HUES48 (cell line): ENCODE results near the gene ADAMTS6.

Source experiments
- H3K27ac ChIP-seq: one replicate; pipeline ENCODE4 v1.7.0; 2013; ENCODE audit warnings: low read depth, low read length, inconsistent platforms
- H3K27me3 ChIP-seq: 2 replicates; pipeline ENCODE4 v1.6.1; 2013; ENCODE audit warnings: mild to moderate bottlenecking, low read length; ENCODE audit not compliant: control insufficient read depth, insufficient read depth
- H3K36me3 ChIP-seq: 2 replicates; pipeline ENCODE4 v1.6.1; 2013; ENCODE audit warnings: low read length; ENCODE audit not compliant: control insufficient read depth, insufficient read depth
- H3K4me1 ChIP-seq: 2 replicates; pipeline ENCODE4 v1.6.1; 2013; ENCODE audit warnings: mild to moderate bottlenecking, low read length; ENCODE audit not compliant: control insufficient read depth, insufficient read depth
- H3K4me3 ChIP-seq: 2 replicates; pipeline ENCODE4 v1.5.1; 2013; ENCODE audit warnings: mild to moderate bottlenecking, low read depth, low read length
- H3K9ac ChIP-seq: 2 replicates; pipeline ENCODE4 v1.6.1; 2013; ENCODE audit warnings: mild to moderate bottlenecking, low read depth, low read length, moderate library complexity
- H3K9me3 ChIP-seq: 2 replicates; pipeline ENCODE4 v1.6.1; 2013; ENCODE audit warnings: low read length; ENCODE audit not compliant: control insufficient read depth, insufficient read depth

Gene ADAMTS6

DNA sequence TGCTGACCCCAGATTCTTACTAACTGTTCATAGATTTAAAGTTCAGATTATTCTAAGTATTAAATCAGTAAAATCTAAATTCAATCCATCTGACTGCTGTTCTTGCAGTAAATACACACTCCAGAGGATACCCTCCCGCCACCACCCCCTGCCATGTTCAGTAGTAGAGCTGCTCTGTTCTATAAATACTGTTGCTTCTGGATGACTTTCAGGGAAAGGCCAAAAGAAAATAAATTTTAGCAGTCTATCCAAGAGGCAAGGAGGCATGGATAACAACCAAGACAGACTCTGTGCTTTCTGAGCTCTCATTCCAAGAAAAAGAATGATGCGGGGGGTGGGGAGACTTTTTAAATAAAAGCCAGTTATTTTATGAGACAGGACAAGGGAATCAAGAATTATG lies 115.1 kb downstream of the ADAMTS6 start:
- Histone ChIP-seq H3K36me3 (no peaks in the 10 kb centered on the region), H3K4me3 (no peak overlapping the region), H3K27ac (no peak overlapping the region), H3K9me3 (no peaks in the 10 kb centered on the region), H3K9ac (no peak overlapping the region), H3K27me3 (no peaks in the 10 kb centered on the region), H3K4me1 (peaks cover 12% of the 10 kb centered on the region)

DNA sequence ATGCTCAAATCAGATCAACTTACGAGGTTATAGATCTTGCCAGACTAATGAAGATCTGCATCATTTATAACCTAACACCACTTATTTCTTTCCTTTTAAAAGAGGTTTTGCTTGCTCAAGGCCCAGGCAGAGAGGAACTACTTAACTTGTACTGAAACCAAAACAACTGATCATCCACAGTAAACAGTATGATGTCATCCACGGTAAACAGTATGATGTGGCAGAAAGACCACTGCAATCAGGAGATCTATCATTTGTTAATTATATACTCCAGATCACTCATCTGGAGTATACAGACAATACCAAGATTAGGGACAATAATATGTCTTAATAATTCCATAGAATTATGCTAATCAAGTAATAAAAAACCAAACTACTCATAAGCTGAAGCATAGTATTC lies 116.8 kb downstream of the ADAMTS6 start:
- Histone ChIP-seq H3K27ac (no peak overlapping the region), H3K4me1 (peaks cover 12% of the 10 kb centered on the region), H3K27me3 (no peaks in the 10 kb centered on the region), H3K9ac (no peak overlapping the region), H3K4me3 (no peak overlapping the region), H3K9me3 (no peaks in the 10 kb centered on the region), H3K36me3 (no peaks in the 10 kb centered on the region)

DNA sequence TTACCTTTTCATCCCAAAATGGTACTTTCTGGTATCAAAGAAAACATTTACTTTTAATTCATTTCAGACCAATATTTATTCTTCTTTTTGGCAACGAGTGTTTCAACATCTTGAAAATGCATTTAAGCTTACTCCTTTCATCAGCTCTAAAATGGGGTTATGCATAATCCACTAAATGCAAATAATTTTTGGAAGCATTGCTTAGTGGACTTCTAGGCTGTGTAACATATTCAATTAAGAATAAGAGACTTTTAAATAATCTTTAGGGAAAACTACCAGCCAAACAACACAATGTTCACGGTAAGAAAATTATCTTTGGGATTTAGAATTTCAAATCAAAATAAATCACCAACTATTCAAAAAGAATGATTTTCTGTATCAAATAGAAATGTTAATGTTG lies 118.2 kb downstream of the ADAMTS6 start:
- Histone ChIP-seq H3K27me3 (no peaks in the 10 kb centered on the region), H3K9ac (no peak overlapping the region), H3K36me3 (no peaks in the 10 kb centered on the region), H3K4me1 (peaks cover 12% of the 10 kb centered on the region), H3K27ac (no peak overlapping the region), H3K9me3 (no peaks in the 10 kb centered on the region), H3K4me3 (no peak overlapping the region; the same call in 1 of the 2 replicates)

DNA sequence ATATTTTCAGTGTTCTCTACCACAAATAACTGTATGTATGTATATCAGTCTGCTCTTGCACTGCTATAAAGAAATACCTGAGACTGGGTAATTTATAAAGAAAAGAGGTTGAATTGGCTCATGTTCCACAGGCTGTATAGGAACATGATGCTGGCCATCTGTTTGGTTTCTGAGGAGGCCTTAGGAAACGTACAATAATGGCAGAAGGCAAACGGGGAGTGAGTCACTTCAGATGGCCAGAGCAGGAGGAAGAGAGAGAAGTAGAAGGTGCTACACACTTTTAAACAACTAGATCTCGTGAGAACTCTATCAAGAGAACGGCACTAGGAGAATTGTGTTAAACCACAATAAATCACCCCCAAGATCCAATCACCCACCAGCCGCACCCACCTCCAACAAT lies 121.7 kb downstream of the ADAMTS6 start:
- no peaks in the 10 kb centered on the region for H3K27me3 ChIP-seq
- H3K4me1 ChIP-seq = peaks cover 12% of the 10 kb centered on the region
- no peaks in the 10 kb centered on the region for H3K36me3 ChIP-seq
- no peak overlapping the region for H3K9ac ChIP-seq
- H3K9me3 ChIP-seq = no peaks in the 10 kb centered on the region
- no peak overlapping the region for H3K27ac ChIP-seq
- no peak overlapping the region for H3K4me3 ChIP-seq

DNA sequence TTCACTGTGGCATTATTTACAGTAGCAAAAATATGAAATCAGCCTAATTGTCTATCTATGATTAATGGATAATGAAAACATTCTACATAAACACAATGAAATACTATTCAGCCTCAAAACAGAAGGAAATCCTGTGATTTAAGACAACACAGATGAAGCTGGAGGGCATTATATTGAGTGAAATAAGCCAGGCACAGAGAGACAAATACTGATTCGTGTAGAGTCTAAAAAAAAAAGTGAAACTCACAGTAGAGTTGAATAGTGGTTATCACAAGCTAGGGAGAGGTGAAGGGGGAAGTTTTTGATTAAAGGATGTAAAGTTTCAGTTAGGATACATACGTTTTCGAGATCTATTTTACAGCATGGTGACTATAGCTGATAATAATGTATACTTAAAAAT lies 122.2 kb downstream of the ADAMTS6 start:
- Histone ChIP-seq H3K27me3 (no peaks in the 10 kb centered on the region), H3K4me3 (no peak overlapping the region), H3K9ac (no peak overlapping the region), H3K9me3 (no peaks in the 10 kb centered on the region), H3K4me1 (peaks cover 12% of the 10 kb centered on the region), H3K27ac (no peak overlapping the region), H3K36me3 (no peaks in the 10 kb centered on the region)

DNA sequence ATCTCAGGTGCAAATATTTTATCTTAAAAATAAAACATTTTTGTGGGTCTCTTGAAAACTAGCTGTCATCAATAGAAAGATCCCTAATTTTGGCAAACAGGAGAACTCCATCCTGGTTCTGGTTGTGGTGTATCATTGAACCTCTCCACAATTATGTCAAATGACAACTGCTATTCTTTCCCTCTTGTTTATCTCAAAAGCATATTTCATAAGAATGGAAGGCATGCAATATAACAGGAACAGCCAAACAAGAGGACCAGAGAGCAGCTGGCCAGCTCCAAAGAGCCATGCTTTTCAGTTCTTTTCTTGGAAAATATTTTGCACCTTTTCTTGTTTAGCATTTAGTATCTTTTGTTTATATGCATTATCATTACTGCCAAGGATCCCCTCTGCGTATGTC lies 125.4 kb downstream of the ADAMTS6 start:
- H3K9me3 ChIP-seq = no peaks in the 10 kb centered on the region
- H3K4me3 ChIP-seq = no peak overlapping the region
- no peak overlapping the region for H3K9ac ChIP-seq
- H3K36me3 ChIP-seq = no peaks in the 10 kb centered on the region
- no peaks in the 10 kb centered on the region for H3K4me1 ChIP-seq
- H3K27ac ChIP-seq = no peak overlapping the region
- H3K27me3 ChIP-seq = no peaks in the 10 kb centered on the region

DNA sequence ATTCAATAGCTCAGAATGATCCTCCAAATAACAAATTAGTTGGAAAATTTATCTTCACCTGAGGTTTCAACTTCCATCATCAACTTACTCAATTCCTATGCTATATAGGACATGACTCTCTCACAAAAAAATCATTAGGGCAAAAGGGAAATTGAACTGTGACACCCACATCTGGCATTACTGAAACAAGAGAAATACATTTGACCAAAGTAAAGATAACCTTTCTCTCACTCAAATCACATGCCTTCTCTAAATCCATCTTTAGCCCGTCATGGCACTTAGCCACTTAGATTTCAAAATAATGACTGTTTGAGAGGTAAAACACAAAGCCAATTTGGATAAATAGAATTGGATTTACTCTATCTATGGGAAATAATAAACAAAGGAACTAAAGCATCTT lies 126.4 kb downstream of the ADAMTS6 start:
- Histone ChIP-seq H3K27me3 (no peaks in the 10 kb centered on the region), H3K4me3 (no peak overlapping the region), H3K9ac (no peak overlapping the region), H3K27ac (no peak overlapping the region), H3K4me1 (no peaks in the 10 kb centered on the region), H3K36me3 (no peaks in the 10 kb centered on the region), H3K9me3 (no peaks in the 10 kb centered on the region)

DNA sequence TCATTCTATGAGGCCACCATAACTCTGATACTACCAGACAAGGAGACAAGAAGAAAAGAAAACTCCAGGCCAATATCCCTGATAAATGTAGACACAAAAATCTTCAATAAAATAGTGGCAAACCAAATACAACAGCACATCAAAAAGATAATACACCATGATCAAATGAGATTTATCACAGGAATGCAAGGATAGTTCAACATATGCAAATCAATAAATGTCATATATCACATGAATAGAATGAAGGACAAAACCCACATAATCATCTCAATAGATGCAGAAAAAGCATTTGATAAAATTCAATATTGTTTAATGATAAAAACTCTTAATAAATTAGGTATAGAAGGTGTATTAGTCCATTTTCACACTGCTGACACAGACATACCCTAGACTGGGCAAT lies 139.9 kb downstream of the ADAMTS6 start:
- Histone ChIP-seq H3K9me3 (0 out of 2 replicates have a peak, but pooled peaks cover 3% of the 10 kb centered on the region), H3K4me1 (no peaks in the 10 kb centered on the region), H3K4me3 (no peak overlapping the region), H3K27me3 (no peaks in the 10 kb centered on the region), H3K36me3 (no peaks in the 10 kb centered on the region), H3K27ac (no peak overlapping the region), H3K9ac (no peak overlapping the region)

DNA sequence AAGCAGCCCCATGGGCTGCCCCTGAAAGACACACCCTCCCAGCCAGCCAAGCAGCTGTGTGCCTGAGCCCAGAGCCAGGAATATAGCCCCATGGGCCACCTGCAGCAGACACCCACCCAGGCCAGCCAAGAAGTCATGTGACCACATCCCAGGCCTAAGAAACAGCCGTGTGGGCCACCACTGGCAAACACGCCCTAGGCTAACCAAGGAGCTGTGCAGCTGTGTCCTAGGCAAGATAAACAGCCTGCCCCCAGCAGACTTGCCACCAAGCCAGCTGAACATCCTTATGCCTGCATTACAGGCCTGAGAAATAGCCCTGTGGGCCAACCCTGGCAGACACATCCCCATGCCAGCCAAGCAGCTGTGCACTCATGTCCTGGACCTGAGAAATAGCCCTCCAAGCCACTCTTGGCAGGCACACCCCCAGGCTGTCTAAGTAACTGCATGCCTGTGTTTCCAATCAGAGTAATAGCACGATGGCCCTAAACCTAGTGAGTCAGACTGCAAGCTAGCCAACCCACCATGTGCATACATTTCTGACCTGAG lies 143.0 kb downstream of the ADAMTS6 start:
- no peak overlapping the region for H3K27ac ChIP-seq
- H3K9ac ChIP-seq = no peak overlapping the region
- no peak overlapping the region for H3K4me3 ChIP-seq
- H3K27me3 ChIP-seq = no peaks in the 10 kb centered on the region
- 0 out of 2 replicates have a peak, but pooled peaks cover 3% of the 10 kb centered on the region for H3K9me3 ChIP-seq
- H3K4me1 ChIP-seq = no peaks in the 10 kb centered on the region; the same call in 1 of the 2 replicates
- H3K36me3 ChIP-seq = no peaks in the 10 kb centered on the region

DNA sequence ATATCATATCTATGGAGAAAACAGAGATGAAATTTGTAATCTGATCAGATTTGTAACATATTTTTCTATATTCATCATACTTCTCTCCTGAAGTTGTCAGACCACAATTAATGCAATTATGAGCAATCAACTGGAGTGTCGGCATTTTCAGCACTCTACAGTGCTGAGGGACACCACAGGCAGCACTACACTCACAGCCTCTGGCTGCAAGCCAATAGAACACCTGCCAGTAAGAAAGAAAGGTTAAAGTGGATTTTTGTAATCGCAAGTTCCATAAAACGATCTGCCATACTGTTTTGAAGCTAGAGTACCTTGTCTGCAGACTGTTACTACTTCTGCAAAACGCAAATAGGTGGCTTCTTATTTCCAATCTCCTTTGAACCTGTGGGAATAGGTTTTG lies 147.6 kb downstream of the ADAMTS6 start:
- peaks cover 6% of the 10 kb centered on the region; the same call in 1 of the 2 replicates for H3K4me1 ChIP-seq
- H3K9me3 ChIP-seq = no peaks in the 10 kb centered on the region
- no peaks in the 10 kb centered on the region for H3K36me3 ChIP-seq
- no peak overlapping the region for H3K9ac ChIP-seq
- no peaks in the 10 kb centered on the region for H3K27me3 ChIP-seq
- no peak overlapping the region for H3K27ac ChIP-seq
- no peak overlapping the region for H3K4me3 ChIP-seq

DNA sequence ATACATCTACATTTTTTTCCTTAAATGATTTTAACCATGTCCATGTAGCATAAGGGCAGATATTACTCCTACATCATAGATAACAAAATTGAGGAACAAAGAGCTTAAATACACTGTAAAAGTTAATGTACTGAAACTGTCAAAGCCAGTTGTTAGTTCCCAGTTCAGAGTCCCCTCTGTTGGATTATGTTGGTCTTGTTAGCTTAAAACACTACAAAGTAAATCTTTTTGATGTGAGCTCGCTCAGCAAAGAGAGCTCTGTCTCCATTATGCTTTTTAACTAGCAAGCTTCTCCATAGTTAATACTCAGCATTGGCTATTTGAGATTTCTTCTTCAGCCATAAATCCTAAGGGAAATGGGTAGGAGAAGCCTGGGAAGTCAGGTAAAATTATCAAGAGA lies 149.1 kb downstream of the ADAMTS6 start:
- H3K27ac ChIP-seq = no peak overlapping the region
- peaks cover 20% of the 10 kb centered on the region; the same call in 1 of the 2 replicates for H3K4me1 ChIP-seq
- no peak overlapping the region for H3K4me3 ChIP-seq
- H3K9ac ChIP-seq = no peak overlapping the region
- no peaks in the 10 kb centered on the region for H3K9me3 ChIP-seq
- no peaks in the 10 kb centered on the region for H3K27me3 ChIP-seq
- H3K36me3 ChIP-seq = no peaks in the 10 kb centered on the region

DNA sequence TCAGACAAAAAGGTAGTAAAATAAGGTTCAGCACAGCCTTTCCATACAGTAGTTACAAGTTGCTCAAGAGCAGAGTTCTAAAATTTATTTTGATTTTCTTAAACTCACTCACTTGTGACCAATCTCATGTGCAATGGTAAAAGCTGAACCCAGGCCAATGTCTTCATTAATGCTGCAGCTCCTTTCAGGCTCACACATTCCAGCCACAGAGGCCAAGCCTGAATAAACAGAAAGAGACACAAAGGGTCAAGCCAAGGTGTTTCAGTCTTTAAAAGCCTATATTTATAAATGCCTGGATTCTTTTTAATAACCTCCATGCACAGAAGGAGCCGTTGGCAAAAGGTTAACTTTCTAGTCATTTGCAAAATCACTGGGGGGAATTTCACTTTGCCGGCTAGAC lies 152.5 kb downstream of the ADAMTS6 start:
- Histone ChIP-seq H3K9ac (no peak overlapping the region), H3K4me1 (peaks cover 28% of the 10 kb centered on the region), H3K36me3 (no peaks in the 10 kb centered on the region), H3K9me3 (no peaks in the 10 kb centered on the region), H3K27ac (peak overlapping the region; percentile 10), H3K27me3 (no peaks in the 10 kb centered on the region), H3K4me3 (no peak overlapping the region)
